Spleen (tissue), 7 donors: ENCODE data around the gene C15orf39.

Source experiments
- CTCF ChIP-seq, 11 experiments: fragments of 200-600 bp in 7 of 11; fragments of 450-650 bp in 4 of 11; sonication (generic) in 4 of 11; IDR thresholded peaks in 8 of 11; conservative IDR thresholded peaks in 3 of 11; 1 replicate in 7 of 11; 2 replicates in 4 of 11; pipeline versions ENCODE4 v1.4.0 to v1.8.0; 2016 to 2021; ENCODE audit warnings: antibody characterized with exemption in 11 of 11, inconsistent platforms in 4 of 11, mild to moderate bottlenecking in 1 of 11
- POLR2A ChIP-seq, 3 donors: fragments of 450-650 bp; IDR thresholded peaks; one replicate each; pipeline ENCODE4 v1.5.1; 2017; ENCODE audit warnings: antibody characterized with exemption in 3 of 3, mild to moderate bottlenecking in 1 of 3
- donor health status: DM: no; HTN: no; CAD: no; lungs with moderate emphysema.
- donor health status: DM: no; HTN: no; CAD: no.
- donor health status: DM: no; HTN: no; CAD: no.

GRCh38 chr15:75161917-75162414 lies 39.7 kb upstream of the C15orf39 start:
- TF ChIP-seq CTCF (IDR thresholded peaks at IDR 0.05 in 8 of 11, conservative IDR thresholded peaks at IDR 0.05 in 3 of 11) = no peak
- no peak for TF ChIP-seq POLR2A (IDR thresholded peaks at IDR 0.05)
